HAP-1 (cell line): ENCODE measurements around the gene BRINP3.

Experiments
- DNase-seq, 2 experiments: peaks; one replicate each; pipeline ENCODE4 v3.0.0-alpha.2; 2016 to 2020; ENCODE audit warnings: low spot score in 2 of 2
- H3K27me3 ChIP-seq: fragments of 250-450 bp; sonication (Bioruptor Pico); 2 replicates; pipeline ENCODE4 v1.5.1; 2020; ENCODE audit warnings: low read depth, mild to moderate bottlenecking, moderate library complexity
- H3K36me3 ChIP-seq: fragments of 250-450 bp; sonication (Bioruptor Pico); replicated peaks from 2 replicates; pipeline ENCODE4 v1.5.1; 2020; ENCODE audit warnings: mild to moderate bottlenecking
- H3K4me1 ChIP-seq: fragments of 250-450 bp; sonication (Bioruptor Pico); 2 replicates; pipeline ENCODE4 v1.5.1; 2020; ENCODE audit warnings: mild to moderate bottlenecking
- H3K4me3 ChIP-seq: fragments of 250-450 bp; sonication (Bioruptor Pico); 2 replicates; pipeline ENCODE4 v1.5.1; 2020; ENCODE audit warnings: mild to moderate bottlenecking, moderate library complexity
- H3K9me3 ChIP-seq: fragments of 250-450 bp; sonication (Bioruptor Pico); 2 replicates; pipeline ENCODE4 v1.5.1; 2020; ENCODE audit warnings: mild to moderate bottlenecking, moderate library complexity
- in situ Hi-C: fragments of 300-500 bp; cut with MboI; formaldehyde crosslinking; loops from 3 replicates; pipeline ENCODE4 v1.14.3; 2020; ENCODE audit warnings: low sequenced_read_pairs, inconsistent platforms, mixed read lengths

The BRINP3 gene

GRCh38 chr1:190178827-190179226, 298.8 kb downstream of the BRINP3 start:
- in situ Hi-C loops: no loop called here
- no peaks in the 10 kb centered on the region for H3K9me3 ChIP-seq
- H3K4me1 ChIP-seq: no peaks in the 10 kb centered on the region
- no peak for DNase-seq
- no peak overlapping the region for H3K4me3 ChIP-seq
- no peaks in the 10 kb centered on the region for H3K27me3 ChIP-seq
- H3K36me3 ChIP-seq: no peaks in the 10 kb centered on the region

- in situ Hi-C loops: no loop called here
- Histone ChIP-seq H3K4me1 (no peaks in the 10 kb centered on the region), H3K4me3 (no peak overlapping the region), H3K9me3 (no peaks in the 10 kb centered on the region), H3K36me3 (no peaks in the 10 kb centered on the region), H3K27me3 (no peaks in the 10 kb centered on the region)
- DNase-seq: no peak
Measured at GRCh38 chr1:190177555-190177954, 300.1 kb downstream of the BRINP3 start.

- Histone ChIP-seq H3K27me3 (no peaks in the 10 kb centered on the region), H3K4me3 (no peak overlapping the region), H3K36me3 (no peaks in the 10 kb centered on the region), H3K4me1 (no peaks in the 10 kb centered on the region), H3K9me3 (no peaks in the 10 kb centered on the region)
- no peak for DNase-seq
- in situ Hi-C loops: no loop called here
Measured at GRCh38 chr1:190176776-190177175, 300.9 kb downstream of the BRINP3 start.

GRCh38 chr1:190175320-190175719, 302.3 kb downstream of the BRINP3 start:
- Histone ChIP-seq H3K4me3 (no peak overlapping the region), H3K27me3 (no peaks in the 10 kb centered on the region), H3K36me3 (no peaks in the 10 kb centered on the region), H3K4me1 (no peaks in the 10 kb centered on the region), H3K9me3 (no peaks in the 10 kb centered on the region)
- no peak for DNase-seq
- in situ Hi-C loops: no loop called here

- H3K4me1 ChIP-seq: no peaks in the 10 kb centered on the region
- H3K9me3 ChIP-seq: no peaks in the 10 kb centered on the region
- H3K36me3 ChIP-seq: no peaks in the 10 kb centered on the region
- in situ Hi-C loops: no loop called here
- no peak overlapping the region for H3K4me3 ChIP-seq
- H3K27me3 ChIP-seq: no peaks in the 10 kb centered on the region
- no peak for DNase-seq
Measured at GRCh38 chr1:190172651-190173430, 304.8 kb downstream of the BRINP3 start.

GRCh38 chr1:190170321-190170720, 307.3 kb downstream of the BRINP3 start:
- Histone ChIP-seq H3K27me3 (no peaks in the 10 kb centered on the region), H3K4me3 (no peak overlapping the region), H3K9me3 (no peaks in the 10 kb centered on the region), H3K4me1 (no peaks in the 10 kb centered on the region), H3K36me3 (no peaks in the 10 kb centered on the region)
- DNase-seq: no peak
- in situ Hi-C loops: no loop called here

GRCh38 chr1:190169311-190170067, 308.2 kb downstream of the BRINP3 start:
- DNase-seq: no peak
- Histone ChIP-seq H3K27me3 (no peaks in the 10 kb centered on the region), H3K36me3 (no peaks in the 10 kb centered on the region), H3K9me3 (no peaks in the 10 kb centered on the region), H3K4me3 (no peak overlapping the region), H3K4me1 (no peaks in the 10 kb centered on the region)
- in situ Hi-C loops: no loop called here

- in situ Hi-C loops: no loop called here
- H3K4me3 ChIP-seq: no peak overlapping the region
- H3K4me1 ChIP-seq: no peaks in the 10 kb centered on the region
- DNase-seq: no peak
- H3K27me3 ChIP-seq: no peaks in the 10 kb centered on the region
- H3K36me3 ChIP-seq: no peaks in the 10 kb centered on the region
- no peaks in the 10 kb centered on the region for H3K9me3 ChIP-seq
Measured at GRCh38 chr1:190168893-190169280, 308.8 kb downstream of the BRINP3 start.

GRCh38 chr1:190168116-190168892, 309.4 kb downstream of the BRINP3 start:
- H3K27me3 ChIP-seq: no peaks in the 10 kb centered on the region
- H3K4me1 ChIP-seq: no peaks in the 10 kb centered on the region
- no peak overlapping the region for H3K4me3 ChIP-seq
- in situ Hi-C loops: no loop called here
- no peaks in the 10 kb centered on the region for H3K9me3 ChIP-seq
- no peak for DNase-seq
- no peaks in the 10 kb centered on the region for H3K36me3 ChIP-seq

GRCh38 chr1:190159146-190159545, 318.5 kb downstream of the BRINP3 start:
- in situ Hi-C loops: no loop called here
- DNase-seq: no peak
- no peaks in the 10 kb centered on the region for H3K4me1 ChIP-seq
- H3K27me3 ChIP-seq: no peaks in the 10 kb centered on the region
- no peaks in the 10 kb centered on the region for H3K9me3 ChIP-seq
- no peaks in the 10 kb centered on the region for H3K36me3 ChIP-seq
- H3K4me3 ChIP-seq: no peak overlapping the region

- no peaks in the 10 kb centered on the region for H3K9me3 ChIP-seq
- DNase-seq: no peak
- H3K36me3 ChIP-seq: no peaks in the 10 kb centered on the region
- no peaks in the 10 kb centered on the region for H3K4me1 ChIP-seq
- H3K27me3 ChIP-seq: no peaks in the 10 kb centered on the region
- in situ Hi-C loops: no loop called here
- no peak overlapping the region for H3K4me3 ChIP-seq
Measured at GRCh38 chr1:190154744-190155143, 322.9 kb downstream of the BRINP3 start.

- H3K36me3 ChIP-seq: no peaks in the 10 kb centered on the region
- no peaks in the 10 kb centered on the region for H3K4me1 ChIP-seq
- H3K27me3 ChIP-seq: no peaks in the 10 kb centered on the region
- in situ Hi-C loops: no loop called here
- DNase-seq: no peak
- H3K9me3 ChIP-seq: no peaks in the 10 kb centered on the region
- H3K4me3 ChIP-seq: no peak overlapping the region
Measured at GRCh38 chr1:190147616-190148015, 330.0 kb downstream of the BRINP3 start.

- in situ Hi-C loops: no loop called here
- DNase-seq: no peak
- no peaks in the 10 kb centered on the region for H3K36me3 ChIP-seq
- H3K4me1 ChIP-seq: no peaks in the 10 kb centered on the region
- no peak overlapping the region for H3K4me3 ChIP-seq
- no peaks in the 10 kb centered on the region for H3K9me3 ChIP-seq
- no peaks in the 10 kb centered on the region for H3K27me3 ChIP-seq
Measured at GRCh38 chr1:190144650-190145049, 333.0 kb downstream of the BRINP3 start.

- Histone ChIP-seq H3K9me3 (no peaks in the 10 kb centered on the region), H3K4me3 (no peak overlapping the region), H3K4me1 (no peaks in the 10 kb centered on the region), H3K36me3 (no peaks in the 10 kb centered on the region), H3K27me3 (no peaks in the 10 kb centered on the region)
- DNase-seq: no peak
- in situ Hi-C loops: no loop called here
Measured at GRCh38 chr1:190140644-190141043, 337.0 kb downstream of the BRINP3 start.
